SK-N-MC (cell line): ENCODE results near the gene PID1.

Experiments used
- EZH2 ChIP-seq: fragments of 200-600 bp; sonication (generic); IDR thresholded peaks from one replicate; pipeline ENCODE4 v1.6.1; 2017; ENCODE audit warnings: antibody characterized with exemption
- FOXP2 ChIP-seq: optimal IDR thresholded peaks from 2 replicates; pipeline ENCODE3; 2011; ENCODE audit warnings: mild to moderate bottlenecking, moderate library complexity; ENCODE audit not compliant: insufficient read depth; ENCODE audit errors: extremely low read length, control extremely low read depth
- POLR2AphosphoS5 ChIP-seq: IDR thresholded peaks from 2 replicates; pipeline ENCODE4 v1.6.1; 2012; ENCODE audit warnings: mild to moderate bottlenecking, low read depth, low read length, borderline replicate concordance

- no peak for TF ChIP-seq POLR2AphosphoS5
- no peak for TF ChIP-seq EZH2
- no peak for TF ChIP-seq FOXP2
Measured at GRCh38 chr2:229246334-229246733, 24.8 kb downstream of the PID1 start.
